ENCODE data around the gene TBP. TPM values are rescaled to one million over a fixed set of nuclear protein-coding genes. Genes with fewer than 3 reads are reported as not detected.
A peak's percentile ranks its signal among the peaks of the same experiment; 100 is the strongest.

Gene TBP
- total and polyA plus RNA-seq, 2 of the 13 experiments (the other 11 are each of a cell fraction or from before 2014, with no cell fraction given): 21.7 to 28.1 TPM

DNA sequence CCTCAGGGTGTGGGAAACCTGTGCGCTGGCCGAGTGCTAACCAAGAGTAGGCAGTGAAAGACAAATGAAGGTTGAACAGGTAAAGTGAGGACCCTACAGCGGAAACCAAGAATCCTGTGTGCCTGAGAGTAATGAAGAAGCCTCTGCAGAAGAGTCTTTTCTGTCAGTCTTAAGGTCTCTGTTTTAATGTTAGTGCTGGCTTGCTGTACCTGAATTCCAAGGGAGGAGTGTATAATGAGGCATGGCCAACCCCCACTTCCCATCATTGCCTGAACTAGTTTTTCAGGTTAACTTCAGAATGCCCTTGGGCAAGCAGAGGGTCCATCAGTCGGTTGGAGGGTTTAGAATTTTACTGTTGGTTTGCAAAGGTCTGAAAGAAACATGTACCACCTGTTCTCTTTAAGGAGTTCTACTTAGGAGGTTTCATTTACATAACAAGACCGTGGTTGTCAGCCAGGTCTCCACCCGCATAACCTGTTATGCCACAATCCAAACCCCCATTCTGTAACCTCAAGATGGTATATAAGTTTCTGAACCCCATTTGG, 30.9 kb downstream of the TBP start (continued):
- TF ChIP-seq MEIS1 (CRISPR knock-in tag; IDR thresholded peaks at IDR 0.05; ENCODE audit: borderline replicate concordance): no peak
- TF ChIP-seq ASH2L (IDR thresholded peaks at IDR 0.05; ENCODE audit: insufficient read length, low read depth, low read length): no peak
- TF ChIP-seq ZKSCAN5 (CRISPR knock-in tag; IDR thresholded peaks at IDR 0.05): no peak
- no peak for TF ChIP-seq REPIN1 (CRISPR knock-in tag; IDR thresholded peaks at IDR 0.05; ENCODE audit: borderline replicate concordance, low read depth)
- TF ChIP-seq ZNF598 (CRISPR knock-in tag; IDR thresholded peaks at IDR 0.05; ENCODE audit: borderline replicate concordance): 0 out of 2 replicates have a peak, but pooled peaks have one; percentile 18
- TF ChIP-seq SPEN (CRISPR knock-in tag; IDR thresholded peaks at IDR 0.05; ENCODE audit: low read depth): no peak
- TF ChIP-seq TCF12 (IDR thresholded peaks at IDR 0.05): no peak
- no peak for TF ChIP-seq TCF12 (CRISPR knock-in tag; IDR thresholded peaks at IDR 0.05)
- 0 out of 2 replicates have a peak, but pooled peaks have one; percentile 7 for TF ChIP-seq TOPORS (CRISPR knock-in tag; IDR thresholded peaks at IDR 0.05)
- no peak for TF ChIP-seq SALL1 (CRISPR knock-in tag; IDR thresholded peaks at IDR 0.05)
- TF ChIP-seq TOE1 (CRISPR knock-in tag; IDR thresholded peaks at IDR 0.05): no peak
- TF ChIP-seq, protein P1, sequence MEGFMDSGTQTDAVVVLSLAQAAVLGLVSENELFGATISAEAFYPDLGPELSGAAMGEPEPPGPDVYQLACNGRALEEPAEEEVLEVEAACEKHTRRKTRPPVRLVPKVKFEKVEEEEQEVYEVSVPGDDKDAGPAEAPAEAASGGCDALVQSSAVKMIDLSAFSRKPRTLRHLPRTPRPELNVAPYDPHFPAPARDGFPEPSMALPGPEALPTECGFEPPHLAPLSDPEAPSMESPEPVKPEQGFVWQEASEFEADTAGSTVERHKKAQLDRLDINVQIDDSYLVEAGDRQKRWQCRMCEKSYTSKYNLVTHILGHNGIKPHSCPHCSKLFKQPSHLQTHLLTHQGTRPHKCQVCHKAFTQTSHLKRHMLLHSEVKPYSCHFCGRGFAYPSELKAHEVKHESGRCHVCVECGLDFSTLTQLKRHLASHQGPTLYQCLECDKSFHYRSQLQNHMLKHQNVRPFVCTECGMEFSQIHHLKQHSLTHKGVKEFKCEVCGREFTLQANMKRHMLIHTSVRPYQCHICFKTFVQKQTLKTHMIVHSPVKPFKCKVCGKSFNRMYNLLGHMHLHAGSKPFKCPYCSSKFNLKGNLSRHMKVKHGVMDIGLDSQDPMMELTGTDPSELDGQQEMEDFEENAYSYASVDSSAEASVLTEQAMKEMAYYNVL (CRISPR knock-in tag; IDR thresholded peaks at IDR 0.05; ENCODE audit: borderline replicate concordance): no peak
- TF ChIP-seq PAX8 (CRISPR knock-in tag; IDR thresholded peaks at IDR 0.05; ENCODE audit: borderline replicate concordance): 0 out of 2 replicates have a peak, but pooled peaks have one; percentile 1
- 0 out of 2 replicates have a peak, but pooled peaks have one; percentile 39 for TF ChIP-seq ZNF33B (CRISPR knock-in tag; IDR thresholded peaks at IDR 0.05)
- TF ChIP-seq, protein P2, sequence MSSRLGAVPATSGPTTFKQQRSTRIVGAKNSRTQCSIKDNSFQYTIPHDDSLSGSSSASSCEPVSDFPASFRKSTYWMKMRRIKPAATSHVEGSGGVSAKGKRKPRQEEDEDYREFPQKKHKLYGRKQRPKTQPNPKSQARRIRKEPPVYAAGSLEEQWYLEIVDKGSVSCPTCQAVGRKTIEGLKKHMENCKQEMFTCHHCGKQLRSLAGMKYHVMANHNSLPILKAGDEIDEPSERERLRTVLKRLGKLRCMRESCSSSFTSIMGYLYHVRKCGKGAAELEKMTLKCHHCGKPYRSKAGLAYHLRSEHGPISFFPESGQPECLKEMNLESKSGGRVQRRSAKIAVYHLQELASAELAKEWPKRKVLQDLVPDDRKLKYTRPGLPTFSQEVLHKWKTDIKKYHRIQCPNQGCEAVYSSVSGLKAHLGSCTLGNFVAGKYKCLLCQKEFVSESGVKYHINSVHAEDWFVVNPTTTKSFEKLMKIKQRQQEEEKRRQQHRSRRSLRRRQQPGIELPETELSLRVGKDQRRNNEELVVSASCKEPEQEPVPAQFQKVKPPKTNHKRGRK (CRISPR knock-in tag; IDR thresholded peaks at IDR 0.05): no peak
- TF ChIP-seq, protein P3, sequence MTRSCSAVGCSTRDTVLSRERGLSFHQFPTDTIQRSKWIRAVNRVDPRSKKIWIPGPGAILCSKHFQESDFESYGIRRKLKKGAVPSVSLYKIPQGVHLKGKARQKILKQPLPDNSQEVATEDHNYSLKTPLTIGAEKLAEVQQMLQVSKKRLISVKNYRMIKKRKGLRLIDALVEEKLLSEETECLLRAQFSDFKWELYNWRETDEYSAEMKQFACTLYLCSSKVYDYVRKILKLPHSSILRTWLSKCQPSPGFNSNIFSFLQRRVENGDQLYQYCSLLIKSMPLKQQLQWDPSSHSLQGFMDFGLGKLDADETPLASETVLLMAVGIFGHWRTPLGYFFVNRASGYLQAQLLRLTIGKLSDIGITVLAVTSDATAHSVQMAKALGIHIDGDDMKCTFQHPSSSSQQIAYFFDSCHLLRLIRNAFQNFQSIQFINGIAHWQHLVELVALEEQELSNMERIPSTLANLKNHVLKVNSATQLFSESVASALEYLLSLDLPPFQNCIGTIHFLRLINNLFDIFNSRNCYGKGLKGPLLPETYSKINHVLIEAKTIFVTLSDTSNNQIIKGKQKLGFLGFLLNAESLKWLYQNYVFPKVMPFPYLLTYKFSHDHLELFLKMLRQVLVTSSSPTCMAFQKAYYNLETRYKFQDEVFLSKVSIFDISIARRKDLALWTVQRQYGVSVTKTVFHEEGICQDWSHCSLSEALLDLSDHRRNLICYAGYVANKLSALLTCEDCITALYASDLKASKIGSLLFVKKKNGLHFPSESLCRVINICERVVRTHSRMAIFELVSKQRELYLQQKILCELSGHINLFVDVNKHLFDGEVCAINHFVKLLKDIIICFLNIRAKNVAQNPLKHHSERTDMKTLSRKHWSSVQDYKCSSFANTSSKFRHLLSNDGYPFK (CRISPR knock-in tag; IDR thresholded peaks at IDR 0.05; ENCODE audit: borderline replicate concordance): 0 out of 2 replicates have a peak, but pooled peaks have one; percentile 3
- TF ChIP-seq ZNF510 (CRISPR knock-in tag; IDR thresholded peaks at IDR 0.05; ENCODE audit: low read depth): no peak
- TF ChIP-seq PLRG1 (conservative IDR thresholded peaks at IDR 0.05): no peak
- no peak for TF ChIP-seq IKZF1 (IDR thresholded peaks at IDR 0.05)
- no peak for TF ChIP-seq SUZ12 (IDR thresholded peaks at IDR 0.05; ENCODE audit: low read depth, low read length)
- TF ChIP-seq, protein P4, sequence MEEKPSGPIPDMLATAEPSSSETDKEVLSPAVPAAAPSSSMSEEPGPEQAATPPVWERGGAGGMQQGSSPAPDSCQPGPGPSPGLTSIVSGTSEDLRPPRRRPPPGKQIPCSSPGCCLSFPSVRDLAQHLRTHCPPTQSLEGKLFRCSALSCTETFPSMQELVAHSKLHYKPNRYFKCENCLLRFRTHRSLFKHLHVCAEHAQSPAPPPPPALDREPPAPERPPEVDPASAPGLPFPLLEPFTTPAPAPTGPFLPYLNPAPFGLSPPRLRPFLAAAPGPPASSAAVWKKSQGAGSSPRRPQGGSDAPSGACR (CRISPR knock-in tag; IDR thresholded peaks at IDR 0.05): no peak
- TF ChIP-seq, protein P5, sequence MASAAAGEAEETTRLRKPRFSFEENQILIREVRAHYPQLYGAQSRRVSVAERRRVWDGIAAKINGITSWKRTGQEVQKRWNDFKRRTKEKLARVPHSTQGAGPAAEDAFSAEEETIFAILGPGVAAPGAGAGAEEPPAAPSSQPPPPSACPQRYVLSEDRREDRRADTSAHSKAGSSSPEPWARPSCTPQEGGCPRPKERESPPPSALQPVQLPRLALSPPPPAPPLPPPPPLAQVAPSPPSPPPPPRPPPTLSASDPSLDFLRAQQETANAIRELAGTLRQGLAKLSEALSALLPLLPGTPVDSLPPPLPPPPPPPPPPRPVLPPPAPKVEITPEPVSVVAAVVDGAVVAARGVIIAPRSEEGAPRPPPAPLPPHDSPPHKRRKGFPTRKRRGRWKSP (CRISPR knock-in tag; IDR thresholded peaks at IDR 0.05): 0 out of 2 replicates have a peak, but pooled peaks have one; percentile 26
- TF ChIP-seq AHR (CRISPR knock-in tag; IDR thresholded peaks at IDR 0.05): no peak

All from HepG2 (cell line).